Skeletal muscle satellite cell (primary cell): ENCODE data around the gene CYB5R3.
A peak's percentile ranks its signal among the peaks of the same experiment; 100 is the strongest.
"Not testable (repeated sequence)": the region's sequence is repeated elsewhere in the genome, so short reads cannot be mapped to it uniquely, and the experiment has no call there.

Experiments used
- H3K27me3 ChIP-seq: 2 replicates; pipeline ENCODE4 v1.7.0; 2013; ENCODE audit warnings: low read length; ENCODE audit not compliant: control insufficient read depth, insufficient read depth
- H3K36me3 ChIP-seq: 2 replicates; pipeline ENCODE4 v1.7.0; 2013; ENCODE audit warnings: mild to moderate bottlenecking, control low read depth, low read length; ENCODE audit not compliant: insufficient read depth
- H3K4me1 ChIP-seq: 2 replicates; pipeline ENCODE4 v1.7.0; 2013; ENCODE audit warnings: low read length; ENCODE audit not compliant: control insufficient read depth, insufficient read depth
- H3K4me2 ChIP-seq: 2 replicates; pipeline ENCODE4 v1.7.0; 2013; ENCODE audit warnings: mild to moderate bottlenecking, low read length
- H3K4me3 ChIP-seq: 2 replicates; pipeline ENCODE4 v1.7.0; 2013; ENCODE audit warnings: low read length
- H3K9ac ChIP-seq: 2 replicates; pipeline ENCODE4 v1.7.0; 2013; ENCODE audit warnings: mild to moderate bottlenecking, low read depth, low read length, moderate library complexity
- H3K9me3 ChIP-seq: replicated peaks from 2 replicates; pipeline ENCODE4 v1.7.0; 2013; ENCODE audit warnings: mild to moderate bottlenecking, control low read depth, low read length

Gene CYB5R3

DNA sequence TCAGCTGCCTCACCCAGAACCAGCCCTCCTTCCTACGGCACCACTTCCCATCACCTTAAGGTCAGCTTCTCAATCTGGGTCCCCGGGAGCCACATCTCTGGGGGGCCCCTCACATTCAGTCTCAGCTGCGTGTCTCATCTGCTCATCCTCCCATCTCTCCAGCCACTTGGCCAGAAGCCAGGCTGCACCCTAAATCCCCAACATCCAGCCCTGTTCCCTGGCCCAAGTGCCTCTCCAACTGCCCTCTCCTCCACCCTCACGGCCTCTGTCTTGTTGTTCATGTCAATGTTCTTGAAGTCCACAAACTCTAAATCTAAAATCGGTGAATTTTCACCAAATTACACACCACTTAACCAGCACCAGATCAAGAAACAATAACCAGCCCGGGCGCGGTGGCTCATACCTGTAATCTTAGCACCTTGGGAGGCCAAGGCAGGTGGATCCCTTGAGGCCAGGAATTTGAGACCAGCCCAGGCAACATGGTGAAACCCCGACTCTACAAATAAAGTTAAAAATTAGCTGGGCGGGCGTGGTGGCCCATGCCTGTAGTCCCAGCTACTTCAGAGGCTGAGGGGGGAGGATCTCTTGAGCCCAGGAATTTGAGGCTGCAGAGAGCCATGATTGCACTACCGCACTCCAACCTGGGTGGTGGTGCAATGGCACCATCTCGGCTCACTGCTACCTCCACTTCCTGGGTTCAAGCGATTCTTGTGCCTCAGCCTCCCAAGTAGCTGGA lies 37.7 kb upstream of the CYB5R3 start:
- no peaks in the 10 kb centered on the region for H3K36me3 ChIP-seq
- no peak overlapping the region for H3K4me3 ChIP-seq
- H3K27me3 ChIP-seq, result no peaks in the 10 kb centered on the region
- H3K9me3 ChIP-seq, result no peaks in the 10 kb centered on the region
- H3K4me1 ChIP-seq, result peaks cover 49% of the 10 kb centered on the region
- no peak overlapping the region for H3K4me2 ChIP-seq
- no peak overlapping the region for H3K9ac ChIP-seq

DNA sequence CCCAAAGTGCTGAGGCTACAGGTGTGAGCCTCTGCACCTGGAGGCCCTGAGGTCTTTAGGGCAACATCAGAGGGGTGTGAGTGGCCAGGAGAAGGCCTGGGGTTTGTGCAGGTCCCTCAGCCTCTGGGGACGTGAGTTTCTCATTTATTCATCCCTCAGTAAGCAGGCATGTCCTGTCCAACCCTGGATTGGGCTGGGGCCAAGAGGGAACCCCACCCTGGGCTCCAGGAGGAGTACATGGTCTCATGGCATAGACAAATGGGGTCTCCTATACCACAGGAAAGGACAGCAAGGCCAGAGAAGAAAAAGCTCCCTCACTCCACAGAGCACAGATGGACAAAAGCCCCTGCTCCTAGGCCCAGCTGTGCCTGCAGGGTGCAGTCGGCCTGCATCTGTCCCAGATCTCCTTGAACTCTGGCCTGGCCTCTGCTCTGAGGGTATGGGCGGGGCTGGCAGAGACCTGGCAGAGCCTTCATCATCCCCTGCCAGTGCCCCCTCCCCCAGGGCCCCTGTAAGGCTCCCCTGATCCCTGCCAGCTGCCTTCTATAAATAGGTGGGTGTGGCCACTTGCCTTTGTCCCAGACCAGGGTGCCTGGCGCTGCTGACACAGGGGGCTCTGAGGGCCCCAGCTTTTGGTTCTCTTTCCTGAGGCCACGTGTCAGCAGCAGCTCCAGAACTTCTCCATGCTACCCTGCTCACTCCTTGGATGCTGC lies 36.9 kb upstream of the CYB5R3 start:
- no peaks in the 10 kb centered on the region for H3K27me3 ChIP-seq
- no peak overlapping the region for H3K4me3 ChIP-seq
- H3K36me3 ChIP-seq, result no peaks in the 10 kb centered on the region
- peaks cover 50% of the 10 kb centered on the region for H3K4me1 ChIP-seq
- no peak overlapping the region for H3K9ac ChIP-seq
- no peaks in the 10 kb centered on the region for H3K9me3 ChIP-seq
- no peak overlapping the region for H3K4me2 ChIP-seq

DNA sequence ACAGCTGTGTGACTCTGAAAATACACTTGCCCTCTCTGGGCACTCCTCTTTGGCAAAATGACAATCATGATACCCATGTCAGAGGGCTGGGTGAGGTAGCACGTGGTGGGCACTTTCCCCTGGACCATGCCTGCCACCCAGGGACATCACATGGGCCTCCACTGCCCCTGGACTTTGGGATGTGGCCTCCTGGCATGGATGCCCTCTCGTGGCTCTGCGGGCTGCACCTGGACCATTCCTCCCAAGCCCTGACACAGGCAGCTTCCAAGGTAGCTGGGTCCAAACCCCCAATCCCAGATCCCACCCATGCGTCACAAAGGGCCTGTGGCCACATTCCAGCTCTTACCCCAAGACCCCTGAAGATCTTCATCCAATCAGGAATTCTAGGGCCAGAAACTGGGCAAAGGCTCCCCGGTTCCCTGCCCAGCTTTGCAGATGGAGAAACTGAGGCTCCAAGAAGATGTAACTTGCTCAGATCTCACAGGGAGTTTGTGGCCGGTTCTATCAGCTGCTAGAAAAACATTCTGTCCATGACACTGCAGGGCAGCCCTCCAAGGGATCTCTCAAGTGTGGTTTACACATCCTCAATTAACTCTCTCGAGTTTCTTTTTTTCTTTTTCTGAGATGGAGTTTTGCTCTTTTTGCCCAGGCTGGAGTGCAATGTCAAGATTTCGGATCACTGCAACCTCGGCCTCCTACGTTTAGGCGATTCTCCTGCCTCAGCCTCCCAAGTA lies 35.4 kb upstream of the CYB5R3 start:
- Histone ChIP-seq H3K9me3 (no peaks in the 10 kb centered on the region), H3K36me3 (no peaks in the 10 kb centered on the region), H3K4me3 (no peak overlapping the region), H3K4me2 (no peak overlapping the region), H3K9ac (no peak overlapping the region), H3K4me1 (peaks cover 63% of the 10 kb centered on the region), H3K27me3 (no peaks in the 10 kb centered on the region)

DNA sequence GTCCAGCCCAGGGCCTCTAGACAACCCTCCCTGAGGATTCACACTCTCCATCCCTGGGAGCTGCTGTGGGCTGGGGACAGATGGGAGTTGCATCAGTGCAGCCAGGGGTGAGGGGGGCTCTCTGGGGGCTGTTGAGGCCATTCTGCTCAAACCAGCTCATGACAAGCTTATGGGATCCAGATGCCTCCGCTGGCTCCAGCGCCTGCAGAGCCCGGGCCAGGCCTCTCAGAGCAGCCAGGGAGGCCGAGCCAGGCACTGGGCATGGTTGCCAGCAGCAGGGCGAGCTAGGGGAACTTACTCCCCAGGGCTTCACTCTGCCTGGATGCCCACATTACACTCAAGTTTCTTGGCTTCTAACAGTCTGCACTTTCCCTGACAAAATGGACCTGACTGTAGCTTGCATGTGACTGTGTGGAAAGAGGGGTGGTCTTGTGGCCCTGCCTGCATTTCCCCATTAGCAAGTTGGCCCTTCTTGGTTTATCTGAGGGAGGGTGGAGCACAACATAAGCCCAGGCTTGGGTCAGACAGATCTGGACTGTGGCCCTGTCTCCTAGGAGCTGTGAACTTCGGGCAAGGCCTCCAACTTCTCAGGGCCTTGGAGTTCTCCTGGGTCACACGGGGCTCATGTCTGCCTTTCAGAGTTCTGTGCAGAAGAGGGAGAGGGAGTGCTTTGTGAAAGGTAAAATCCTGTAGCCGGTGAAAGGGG lies 34.5 kb upstream of the CYB5R3 start:
- no peaks in the 10 kb centered on the region for H3K27me3 ChIP-seq
- H3K36me3 ChIP-seq, result no peaks in the 10 kb centered on the region
- no peak overlapping the region for H3K4me3 ChIP-seq
- peaks cover 59% of the 10 kb centered on the region for H3K4me1 ChIP-seq
- peaks cover 1% of the 10 kb centered on the region for H3K9me3 ChIP-seq
- no peak overlapping the region for H3K9ac ChIP-seq
- H3K4me2 ChIP-seq, result no peak overlapping the region

DNA sequence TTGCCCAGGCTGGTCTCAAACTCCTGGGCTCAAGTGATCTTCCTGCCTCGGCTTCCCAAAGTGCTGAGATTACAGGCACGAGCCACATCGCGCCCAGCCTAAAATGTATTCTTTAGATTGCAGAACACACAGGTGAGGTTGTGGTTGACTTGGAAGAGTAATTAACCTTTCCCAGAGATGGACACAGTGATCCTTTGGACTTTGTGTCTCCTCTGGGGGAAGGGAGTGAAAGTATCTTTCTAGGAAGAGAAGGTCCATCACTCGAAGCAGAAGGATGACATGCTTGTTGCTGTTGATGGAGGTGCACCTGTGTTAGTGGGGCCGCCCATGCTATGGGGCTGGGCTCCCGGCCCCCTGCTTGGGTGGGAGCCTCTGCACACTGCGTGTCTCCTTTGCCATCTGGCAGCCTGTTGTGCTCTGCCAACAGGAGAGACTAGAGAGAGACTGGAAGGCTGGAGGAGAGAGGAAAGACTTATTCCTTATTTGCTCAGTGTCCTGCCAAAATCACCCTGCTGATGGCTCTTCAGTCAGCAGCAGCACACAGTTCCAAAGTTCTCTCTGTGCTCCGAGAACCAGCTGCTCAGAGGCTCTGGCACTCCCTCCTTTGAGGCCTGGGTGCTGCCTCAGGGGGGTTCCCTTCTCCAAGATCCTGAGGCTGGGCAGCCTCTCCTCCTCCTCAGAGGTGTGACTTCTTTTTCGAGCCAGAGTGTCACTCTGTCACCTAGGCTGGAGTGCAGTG lies 33.1 kb upstream of the CYB5R3 start:
- Histone ChIP-seq H3K4me3 (no peak overlapping the region), H3K27me3 (no peaks in the 10 kb centered on the region), H3K4me2 (no peak overlapping the region), H3K9ac (no peak overlapping the region), H3K9me3 (peaks cover 5% of the 10 kb centered on the region), H3K36me3 (no peaks in the 10 kb centered on the region), H3K4me1 (peaks cover 45% of the 10 kb centered on the region)

DNA sequence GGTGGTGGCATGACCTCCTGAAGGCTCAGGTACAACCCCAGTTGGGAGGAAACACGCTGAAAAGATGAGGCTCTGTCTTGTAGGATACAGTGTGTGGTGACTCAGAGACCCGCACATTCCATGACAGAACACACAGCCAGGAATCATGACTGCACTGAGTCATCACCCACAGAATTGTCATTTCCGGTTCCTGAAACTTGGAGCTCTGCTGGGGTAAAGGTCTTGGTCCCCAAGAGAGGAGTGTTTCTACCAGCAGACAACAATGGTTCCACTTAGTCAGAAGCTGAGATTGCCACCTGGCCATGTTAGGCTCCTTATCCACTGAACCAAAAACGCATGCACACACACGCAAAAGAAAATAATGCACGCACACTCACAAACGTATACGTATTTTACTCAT lies 31.5 kb upstream of the CYB5R3 start:
- peak overlapping the region; percentile 33 for H3K4me3 ChIP-seq
- peak overlapping the region; percentile 63 for H3K4me2 ChIP-seq
- peak overlapping the region; percentile 33 for H3K9ac ChIP-seq
- peaks cover 5% of the 10 kb centered on the region for H3K9me3 ChIP-seq
- no peaks in the 10 kb centered on the region for H3K36me3 ChIP-seq
- H3K4me1 ChIP-seq, result peaks cover 49% of the 10 kb centered on the region
- H3K27me3 ChIP-seq, result no peaks in the 10 kb centered on the region

DNA sequence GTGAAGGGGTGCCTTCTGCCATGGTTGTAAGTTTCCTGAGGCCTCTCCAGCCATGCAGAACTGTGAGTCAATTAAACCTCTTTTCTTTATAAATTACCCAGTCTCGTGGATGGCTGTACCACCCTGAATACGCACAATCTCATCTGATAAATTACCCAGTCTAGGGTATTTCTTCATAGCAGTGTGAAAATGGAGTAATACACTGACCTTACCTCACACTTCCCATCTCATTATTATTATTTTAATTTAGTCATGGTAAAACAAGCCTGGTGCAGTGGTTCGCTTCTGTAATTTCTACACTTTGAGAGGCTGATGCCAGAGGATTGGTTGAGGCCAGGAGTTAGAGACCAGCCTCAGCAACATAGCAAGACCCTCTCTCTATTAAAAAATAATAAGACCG lies 30.5 kb upstream of the CYB5R3 start:
- Histone ChIP-seq H3K9me3 (peaks cover 5% of the 10 kb centered on the region), H3K4me3 (no peak overlapping the region), H3K4me1 (peaks cover 49% of the 10 kb centered on the region), H3K9ac (no peak overlapping the region), H3K4me2 (no peak overlapping the region), H3K27me3 (no peaks in the 10 kb centered on the region), H3K36me3 (no peaks in the 10 kb centered on the region)

DNA sequence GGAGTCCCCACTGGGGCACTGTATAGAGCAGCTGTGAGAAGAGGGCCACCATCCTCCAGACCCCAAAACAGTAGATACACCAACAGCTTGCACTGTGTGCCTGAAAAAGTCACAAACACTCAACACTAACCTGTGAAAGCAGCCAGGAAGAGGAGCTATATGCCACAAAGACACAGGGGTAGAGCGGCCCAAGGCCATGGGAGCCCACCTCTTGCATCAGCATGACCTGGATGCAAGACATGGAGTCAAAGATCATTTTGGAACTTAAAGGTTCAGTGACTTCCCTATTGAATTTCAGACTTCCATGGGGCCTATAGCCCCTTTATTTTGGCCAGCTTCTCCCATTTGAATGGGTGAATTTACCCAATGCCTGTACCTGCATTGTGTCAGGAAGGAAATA lies 29.7 kb upstream of the CYB5R3 start:
- no peak overlapping the region for H3K9ac ChIP-seq

DNA sequence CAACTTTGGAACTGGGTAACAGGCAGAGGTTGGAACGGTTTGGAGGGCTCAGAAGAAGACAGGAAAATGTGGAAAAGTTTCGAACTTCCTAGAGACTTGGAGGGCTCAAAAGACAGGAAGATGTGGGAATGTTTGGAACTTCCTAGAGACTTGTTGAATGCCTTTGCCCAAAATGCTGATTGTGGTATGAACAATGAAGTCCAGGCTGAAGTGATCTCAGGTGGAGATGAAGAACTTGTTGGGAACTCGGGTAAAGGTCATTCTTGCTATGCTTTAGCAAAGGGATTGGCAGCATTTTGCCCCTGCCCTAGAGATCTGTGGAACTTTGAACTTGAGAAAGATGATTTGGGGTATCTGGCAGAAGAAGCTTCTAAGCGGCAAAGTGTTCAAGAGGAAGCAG lies 28.7 kb upstream of the CYB5R3 start:
- H3K4me2 ChIP-seq, H3K27me3 ChIP-seq, H3K9ac ChIP-seq, H3K4me3 ChIP-seq, H3K9me3 ChIP-seq, H3K36me3 ChIP-seq: not testable (repeated sequence)
- H3K4me1 ChIP-seq, result peaks cover 32% of the 10 kb centered on the region

More for the DNA sequence above, 29.7 kb upstream of the CYB5R3 start:
- no peaks in the 10 kb centered on the region for H3K36me3 ChIP-seq
- H3K4me3 ChIP-seq, result no peak overlapping the region
- H3K4me1 ChIP-seq, result peaks cover 42% of the 10 kb centered on the region
- peaks cover 5% of the 10 kb centered on the region for H3K9me3 ChIP-seq
- no peaks in the 10 kb centered on the region for H3K27me3 ChIP-seq
- no peak overlapping the region for H3K4me2 ChIP-seq

DNA sequence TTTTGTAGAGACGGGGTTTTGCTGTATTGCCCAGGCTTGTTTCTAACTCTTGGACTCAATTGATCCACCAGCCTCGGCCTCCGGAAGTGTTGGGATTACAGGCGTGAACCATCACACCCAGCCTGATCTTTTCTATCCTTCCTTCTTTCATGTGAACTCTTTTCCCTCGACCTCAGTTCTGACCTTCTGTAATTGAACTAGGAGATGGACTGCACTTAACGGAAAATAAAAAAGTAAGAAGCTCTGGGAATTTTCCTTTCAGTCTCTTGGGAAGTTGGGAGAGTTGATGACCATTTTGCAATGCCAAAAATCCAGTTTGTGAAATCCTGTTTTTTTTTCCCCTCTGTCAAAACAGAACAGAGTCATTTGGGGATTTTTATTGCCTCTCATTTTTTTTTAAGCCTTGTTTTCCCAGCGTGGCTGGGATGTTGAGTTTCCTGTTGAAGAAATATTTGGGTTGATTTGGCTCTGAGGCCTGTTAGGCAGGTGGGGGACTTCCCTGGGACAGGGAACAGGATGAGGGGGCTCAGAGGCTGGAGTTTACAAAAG lies 26.9 kb upstream of the CYB5R3 start:
- Histone ChIP-seq H3K27me3 (no peaks in the 10 kb centered on the region), H3K9ac (peak overlapping the region; percentile 40), H3K9me3 (peaks cover 5% of the 10 kb centered on the region), H3K4me2 (peak overlapping the region; percentile 1), H3K4me3 (no peak overlapping the region), H3K4me1 (peaks cover 31% of the 10 kb centered on the region), H3K36me3 (no peaks in the 10 kb centered on the region)
